ENCODE data around the gene PLEKHG4B.

Gene PLEKHG4B

GRCh38 chr5:130601-131131 lies 38.7 kb downstream of the PLEKHG4B start:
- no peak for DNase-seq

GRCh38 chr5:136901-137300 lies 44.9 kb downstream of the PLEKHG4B start:
- no peaks in the 10 kb centered on the region for H3K4me1 ChIP-seq (ENCODE audit: low read length)
- no peak overlapping the region for H3K9ac ChIP-seq (ENCODE audit: low read length)
- no peak for DNase-seq
- H3K4me2 ChIP-seq (ENCODE audit: low read depth, low read length), result no peak overlapping the region
- peaks cover 4% of the 10 kb centered on the region; the same call in 1 of the 2 replicates for H3K27me3 ChIP-seq (replicated peaks; ENCODE audit: insufficient read depth, low read length)
- H3K4me3 ChIP-seq (ENCODE audit: low read length), result no peak overlapping the region
- H3K9me2 ChIP-seq (replicated peaks; ENCODE audit: insufficient read depth, low read length), result no peaks in the 10 kb centered on the region
- H3K36me3 ChIP-seq (replicated peaks; ENCODE audit: insufficient read depth, low read length), result no peaks in the 10 kb centered on the region
- TF ChIP-seq CTCF (IDR thresholded peaks at IDR 0.05; ENCODE audit: low read length) (no peak), EZH2 (optimal IDR thresholded peaks at IDR 0.05; ENCODE audit: low read depth, low read length) (no peak), EZH2phosphoT487 (IDR thresholded peaks at IDR 0.05; ENCODE audit: low read length) (no peak)
- no peaks in the 10 kb centered on the region for H3K9me3 ChIP-seq (replicated peaks; ENCODE audit: insufficient read depth, low read length)
- H3K79me2 ChIP-seq (ENCODE audit: low read length), result no peaks in the 10 kb centered on the region
- no peak overlapping the region for H2AFZ ChIP-seq (ENCODE audit: low read length)
- H4K20me1 ChIP-seq (ENCODE audit: insufficient read depth, low read length), result no peaks in the 10 kb centered on the region
- no peaks in the 10 kb centered on the region for H3F3A ChIP-seq (ENCODE audit: insufficient read depth, low read length)
- no peak overlapping the region for H3K27ac ChIP-seq (ENCODE audit: low read length)

More at GRCh38 chr5:130601-131131, 38.7 kb downstream of the PLEKHG4B start:
- Histone ChIP-seq H3K4me2 (ENCODE audit: low read depth, low read length) (no peak overlapping the region), H3K79me2 (ENCODE audit: low read length) (no peaks in the 10 kb centered on the region), H3K36me3 (replicated peaks; ENCODE audit: insufficient read depth, low read length) (no peaks in the 10 kb centered on the region), H3K9ac (ENCODE audit: low read length) (no peak overlapping the region), H3K4me3 (ENCODE audit: low read length) (no peak overlapping the region), H3K9me3 (replicated peaks; ENCODE audit: insufficient read depth, low read length) (no peaks in the 10 kb centered on the region), H3K27me3 (replicated peaks; ENCODE audit: insufficient read depth, low read length) (no peaks in the 10 kb centered on the region), H3K4me1 (ENCODE audit: low read length) (no peaks in the 10 kb centered on the region), H4K20me1 (ENCODE audit: insufficient read depth, low read length) (no peaks in the 10 kb centered on the region), H3F3A (ENCODE audit: insufficient read depth, low read length) (no peaks in the 10 kb centered on the region), H3K9me2 (replicated peaks; ENCODE audit: insufficient read depth, low read length) (no peaks in the 10 kb centered on the region), H3K27ac (ENCODE audit: low read length) (no peak overlapping the region), H2AFZ (ENCODE audit: low read length) (no peak overlapping the region)
- no peak for TF ChIP-seq EZH2phosphoT487 (IDR thresholded peaks at IDR 0.05; ENCODE audit: low read length)
- TF ChIP-seq CTCF (IDR thresholded peaks at IDR 0.05; ENCODE audit: low read length), result no peak
- TF ChIP-seq EZH2 (optimal IDR thresholded peaks at IDR 0.05; ENCODE audit: low read depth, low read length), result no peak

- Histone ChIP-seq H3K79me2 (ENCODE audit: low read length) (no peaks in the 10 kb centered on the region), H3K4me2 (ENCODE audit: low read depth, low read length) (no peak overlapping the region), H3K27me3 (replicated peaks; ENCODE audit: insufficient read depth, low read length) (peaks cover 4% of the 10 kb centered on the region; the same call in 1 of the 2 replicates), H2AFZ (ENCODE audit: low read length) (no peak overlapping the region), H3F3A (ENCODE audit: insufficient read depth, low read length) (no peaks in the 10 kb centered on the region), H3K9me2 (replicated peaks; ENCODE audit: insufficient read depth, low read length) (no peaks in the 10 kb centered on the region), H3K9me3 (replicated peaks; ENCODE audit: insufficient read depth, low read length) (no peaks in the 10 kb centered on the region), H3K9ac (ENCODE audit: low read length) (no peak overlapping the region), H3K4me3 (ENCODE audit: low read length) (no peak overlapping the region), H3K36me3 (replicated peaks; ENCODE audit: insufficient read depth, low read length) (no peaks in the 10 kb centered on the region), H3K4me1 (ENCODE audit: low read length) (no peaks in the 10 kb centered on the region), H4K20me1 (ENCODE audit: insufficient read depth, low read length) (no peaks in the 10 kb centered on the region), H3K27ac (ENCODE audit: low read length) (no peak overlapping the region)
- no peak for TF ChIP-seq EZH2 (optimal IDR thresholded peaks at IDR 0.05; ENCODE audit: low read depth, low read length)
- no peak for TF ChIP-seq CTCF (IDR thresholded peaks at IDR 0.05; ENCODE audit: low read length)
- TF ChIP-seq EZH2phosphoT487 (IDR thresholded peaks at IDR 0.05; ENCODE audit: low read length), result no peak
- DNase-seq, result no peak
Measured at GRCh38 chr5:137741-138140, 45.8 kb downstream of the PLEKHG4B start.

Data from MM.1S (cell line).